ENCODE measurements around the gene CSTPP1.

Gene CSTPP1

GRCh38 chr11:47162426-47162825, 225.9 kb downstream of the CSTPP1 start:
- peaks cover 8% of the 10 kb centered on the region for H3K36me3 ChIP-seq
- no peak for TF ChIP-seq CTCF (IDR thresholded peaks at IDR 0.05; ENCODE audit: low read depth, low read length)
- DNase-seq: no peak

GRCh38 chr11:47163193-47163592, 226.6 kb downstream of the CSTPP1 start:
- Histone ChIP-seq H3K4me1 (no peaks in the 10 kb centered on the region), H3K9me3 (no peaks in the 10 kb centered on the region), H3K4me3 (ENCODE audit: low read depth, low read length) (no peak overlapping the region), H3K27me3 (no peaks in the 10 kb centered on the region), H3K36me3 (peaks cover 9% of the 10 kb centered on the region)
- DNase-seq: no peak
- no peak for TF ChIP-seq CTCF (IDR thresholded peaks at IDR 0.05; ENCODE audit: low read depth, low read length)

More at GRCh38 chr11:47162426-47162825, 225.9 kb downstream of the CSTPP1 start:
- H3K9me3 ChIP-seq: no peaks in the 10 kb centered on the region
- no peaks in the 10 kb centered on the region for H3K27me3 ChIP-seq
- H3K4me1 ChIP-seq: no peaks in the 10 kb centered on the region
- H3K4me3 ChIP-seq (ENCODE audit: low read depth, low read length): no peak overlapping the region

GRCh38 chr11:47163898-47164297, 227.3 kb downstream of the CSTPP1 start:
- Histone ChIP-seq H3K27me3 (no peaks in the 10 kb centered on the region), H3K4me3 (ENCODE audit: low read depth, low read length) (no peak overlapping the region), H3K36me3 (peaks cover 9% of the 10 kb centered on the region), H3K9me3 (no peaks in the 10 kb centered on the region), H3K4me1 (no peaks in the 10 kb centered on the region)
- TF ChIP-seq CTCF (IDR thresholded peaks at IDR 0.05; ENCODE audit: low read depth, low read length): no peak
- no peak for DNase-seq

GRCh38 chr11:47164321-47164720, 227.8 kb downstream of the CSTPP1 start:
- DNase-seq: no peak
- Histone ChIP-seq H3K4me1 (no peaks in the 10 kb centered on the region), H3K27me3 (no peaks in the 10 kb centered on the region), H3K36me3 (peaks cover 9% of the 10 kb centered on the region), H3K9me3 (no peaks in the 10 kb centered on the region), H3K4me3 (ENCODE audit: low read depth, low read length) (no peak overlapping the region)
- TF ChIP-seq CTCF (IDR thresholded peaks at IDR 0.05; ENCODE audit: low read depth, low read length): no peak

GRCh38 chr11:47165253-47165840, 228.8 kb downstream of the CSTPP1 start:
- H3K27me3 ChIP-seq: no peaks in the 10 kb centered on the region
- peaks cover 9% of the 10 kb centered on the region for H3K36me3 ChIP-seq
- DNase-seq: no peak
- H3K4me1 ChIP-seq: no peaks in the 10 kb centered on the region
- TF ChIP-seq CTCF (IDR thresholded peaks at IDR 0.05; ENCODE audit: low read depth, low read length): no peak
- H3K4me3 ChIP-seq (ENCODE audit: low read depth, low read length): no peak overlapping the region
- H3K9me3 ChIP-seq: no peaks in the 10 kb centered on the region

GRCh38 chr11:47166368-47166767, 229.8 kb downstream of the CSTPP1 start:
- no peak for TF ChIP-seq CTCF (IDR thresholded peaks at IDR 0.05; ENCODE audit: low read depth, low read length)
- Histone ChIP-seq H3K27me3 (no peaks in the 10 kb centered on the region), H3K36me3 (peaks cover 9% of the 10 kb centered on the region), H3K4me1 (no peaks in the 10 kb centered on the region), H3K9me3 (no peaks in the 10 kb centered on the region), H3K4me3 (ENCODE audit: low read depth, low read length) (no peak overlapping the region)
- no peak for DNase-seq
